Motor neuron (in vitro differentiated cells): ENCODE measurements around the gene ATL3. TPM values are rescaled to one million over a fixed set of nuclear protein-coding genes. Genes with fewer than 3 reads are reported as not detected.
A peak's percentile ranks its signal among the peaks of the same experiment; 100 is the strongest.

Source experiments
- ATAC-seq, 8 experiments: fragments of 200-7000 bp; cut with Tn5 transposase; replicated peaks in 6 of 8; 2 replicates each; pipeline ENCODE4 v1.8.0; 2021; ENCODE audit warnings: mild to moderate bottlenecking in 8 of 8, moderate library complexity in 8 of 8
- H3K27ac ChIP-seq, 2 donors: fragments of 250-450 bp; sonication (Bioruptor Pico); 2 replicates each; pipeline ENCODE4 v1.9.0; 2021; ENCODE audit warnings: antibody characterized with exemption in 2 of 2, mild to moderate bottlenecking in 2 of 2, moderate library complexity in 1 of 2
- H3K4me1 ChIP-seq, 2 donors: fragments of 250-450 bp; sonication (Bioruptor Pico); replicated peaks in 1 of 2; 2 replicates each; pipeline ENCODE4 v1.6.1; 2021; ENCODE audit warnings: antibody characterized with exemption in 2 of 2, mild to moderate bottlenecking in 2 of 2, moderate library complexity in 1 of 2
- H3K4me3 ChIP-seq, 5 donors: fragments of 250-450 bp; sonication (Bioruptor Pico); 2 replicates each; pipeline ENCODE4 v1.9.0; 2021; ENCODE audit warnings: antibody characterized with exemption in 5 of 5, mild to moderate bottlenecking in 5 of 5, moderate library complexity in 4 of 5
- WGBS, 10 experiments: fragments of 450-650 bp; shearing (Covaris generic); methylation state at CpG; one replicate each; pipeline ENCODE4 v1.0.0; 2022; 5-methylcytosine and 5-hydroxymethylcytosine counted together
- in situ Hi-C, 9 experiments: fragments of 400-800 bp; cut with MboI; loops; one replicate each; pipeline ENCODE4 v1.15.0; 2021; ENCODE audit warnings: low sequenced_read_pairs in 9 of 9, low pct_unique_long_range_greater_than_20kb in 2 of 9; ENCODE audit not compliant: unreplicated experiment in 9 of 9
- total RNA-seq, 8 experiments: library from RNA; unstranded; fragments of 300-600 nt; gene quantifications; 2 replicates each; pipeline versions ENCODE4 v1.2.3 to v1.2.4, GENCODE V29; 2022

The ATL3 gene, protein sequence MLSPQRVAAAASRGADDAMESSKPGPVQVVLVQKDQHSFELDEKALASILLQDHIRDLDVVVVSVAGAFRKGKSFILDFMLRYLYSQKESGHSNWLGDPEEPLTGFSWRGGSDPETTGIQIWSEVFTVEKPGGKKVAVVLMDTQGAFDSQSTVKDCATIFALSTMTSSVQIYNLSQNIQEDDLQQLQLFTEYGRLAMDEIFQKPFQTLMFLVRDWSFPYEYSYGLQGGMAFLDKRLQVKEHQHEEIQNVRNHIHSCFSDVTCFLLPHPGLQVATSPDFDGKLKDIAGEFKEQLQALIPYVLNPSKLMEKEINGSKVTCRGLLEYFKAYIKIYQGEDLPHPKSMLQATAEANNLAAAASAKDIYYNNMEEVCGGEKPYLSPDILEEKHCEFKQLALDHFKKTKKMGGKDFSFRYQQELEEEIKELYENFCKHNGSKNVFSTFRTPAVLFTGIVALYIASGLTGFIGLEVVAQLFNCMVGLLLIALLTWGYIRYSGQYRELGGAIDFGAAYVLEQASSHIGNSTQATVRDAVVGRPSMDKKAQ
- total RNA-seq: 10 to 100 TPM in 4 of 8 experiments, 1 to 10 TPM in 4; 5.1 to 56.4 (median 11.6) TPM

- in situ Hi-C loops: loop anchor here in 1 of 9 experiments (25.0 kb wide), 1 partner anchor 759 kb away; the partner anchor contains the start of gene CHRM1
- ATAC-seq: peak; percentile 72 to 95 (median 93)
- Histone ChIP-seq H3K4me3 (peak within 1 kb of the TSS; percentile 44 to 80 (median 54)), H3K4me1 (peaks cover 4 to 13% of the 10 kb centered on the region in 2 donors), H3K27ac (peak within 1 kb of the TSS; percentile 60 to 84)
- 0 to 100% (median 100%) methylated on average over 1 to 11 of the region's 69 CpGs; no CpG with 5 or more reads in 3 of the 10 experiments for WGBS, 10 experiments
These were observed at the start of gene ATL3 for GRCh38 chr11:63671322-63672155. Gene ATL3, minus strand, starts transcription at chr11:63671376. Its CDS starts 41 bp downstream, at chr11:63671335.

GRCh38 chr11:63720611-63721010, 49.4 kb upstream of the ATL3 start:
- ATAC-seq: no peak
- H3K27ac ChIP-seq: no peak overlapping the region
- H3K4me1 ChIP-seq: peaks cover 0 to 8% of the 10 kb centered on the region in 2 donors
- 88 to 100% (median 100%) methylated on average over 1 to 3 of the region's 3 CpGs; no CpG with 5 or more reads in 3 of the 10 experiments for WGBS, 10 experiments
- H3K4me3 ChIP-seq: no peak overlapping the region
- in situ Hi-C loops: no loop called here

DNA sequence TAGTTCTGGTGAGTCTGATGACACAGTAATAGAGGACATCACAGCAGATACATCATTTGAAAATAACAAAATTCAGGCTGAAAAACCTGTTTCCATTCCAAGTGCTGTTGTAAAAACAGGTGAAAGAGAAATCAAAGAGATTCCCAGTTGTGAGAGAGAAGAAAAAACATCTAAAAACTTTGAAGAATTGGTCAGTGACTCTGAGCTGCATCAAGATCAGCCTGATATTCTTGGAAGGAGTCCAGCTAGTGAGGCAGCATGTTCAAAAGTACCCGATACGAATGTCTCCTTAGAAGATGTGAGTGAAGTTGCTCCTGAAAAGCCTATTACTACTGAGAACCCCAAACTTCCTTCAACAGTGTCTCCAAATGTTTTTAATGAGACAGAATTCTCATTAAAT, 48.8 kb upstream of the ATL3 start:
- Histone ChIP-seq H3K27ac (no peak overlapping the region), H3K4me1 (peaks cover 0 to 8% of the 10 kb centered on the region in 2 donors), H3K4me3 (no peak overlapping the region)
- in situ Hi-C loops: no loop called here
- WGBS, 10 experiments: 94 to 100% (median 100%) methylated on average over 1 to 2 of the region's 2 CpGs; no CpG with 5 or more reads in 3 of the 10 experiments
- ATAC-seq: no peak

- no peak for ATAC-seq
- no peak overlapping the region for H3K4me3 ChIP-seq
- in situ Hi-C loops: no loop called here
- no peak overlapping the region for H3K27ac ChIP-seq
- WGBS, 10 experiments: 85 to 100% (median 94%) methylated on average over 1 of the region's 1 CpG; no CpG with 5 or more reads in 2 of the 10 experiments
- peaks cover 0 to 8% of the 10 kb centered on the region in 2 donors for H3K4me1 ChIP-seq
These were observed 47.8 kb upstream of the ATL3 start for GRCh38 chr11:63719001-63719400.

DNA sequence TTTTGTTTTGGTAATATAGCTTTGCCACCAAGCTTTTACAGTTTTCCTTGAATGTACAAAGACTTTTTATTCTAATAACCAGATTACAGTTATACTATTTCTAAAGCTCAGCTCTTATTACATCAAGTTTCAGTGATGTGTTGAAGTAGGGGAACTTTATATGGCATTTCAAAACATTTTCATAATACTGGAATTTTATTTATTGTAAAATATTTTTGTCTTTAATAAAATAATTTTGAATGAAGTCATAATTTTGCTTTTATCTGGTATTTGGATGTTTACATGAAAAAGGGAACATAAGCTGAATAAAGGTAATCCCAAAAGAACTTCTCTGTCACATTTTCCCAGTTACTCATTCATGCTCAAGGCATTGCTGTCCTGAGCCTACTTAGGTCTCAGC, 44.9 kb upstream of the ATL3 start:
- peaks cover 0 to 8% of the 10 kb centered on the region in 2 donors for H3K4me1 ChIP-seq
- ATAC-seq: no peak
- in situ Hi-C loops: no loop called here
- no peak overlapping the region for H3K4me3 ChIP-seq
- H3K27ac ChIP-seq: no peak overlapping the region

- no peak for ATAC-seq
- Histone ChIP-seq H3K4me3 (no peak overlapping the region), H3K27ac (no peak overlapping the region), H3K4me1 (peaks cover 0 to 5% of the 10 kb centered on the region in 2 donors)
- 81 to 100% (median 93%) methylated on average over 1 to 2 of the region's 2 CpGs; no CpG with 5 or more reads in 1 of the 10 experiments for WGBS, 10 experiments
- in situ Hi-C loops: no loop called here
These were observed 42.6 kb upstream of the ATL3 start for GRCh38 chr11:63713766-63714165.

DNA sequence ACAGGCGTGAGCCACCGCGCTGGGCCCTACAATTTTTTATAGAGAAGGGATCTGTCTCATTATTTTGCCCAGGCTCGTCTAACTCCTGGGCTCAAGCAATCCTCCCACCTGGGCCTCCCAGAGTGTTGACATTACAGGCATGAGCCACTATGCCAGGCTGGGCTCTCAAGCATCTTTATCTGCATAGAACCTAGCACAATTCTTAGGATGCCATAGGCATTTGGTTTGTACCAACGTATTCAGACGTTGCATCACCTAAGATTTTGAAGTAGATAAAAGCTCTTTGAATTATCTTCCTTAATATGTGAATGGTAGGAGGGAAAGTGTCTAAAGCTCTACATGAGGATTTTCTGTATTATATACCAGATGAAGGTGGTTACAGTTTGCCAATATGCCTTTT, 40.7 kb upstream of the ATL3 start:
- no peak overlapping the region for H3K4me3 ChIP-seq
- ATAC-seq: no peak
- WGBS, 10 experiments: 80 to 100% (median 90%) methylated on average over 1 to 6 of the region's 6 CpGs; no CpG with 5 or more reads in 6 of the 10 experiments
- H3K4me1 ChIP-seq: no peaks in the 10 kb centered on the region
- no peak overlapping the region for H3K27ac ChIP-seq
- in situ Hi-C loops: no loop called here

GRCh38 chr11:63710476-63711217, 39.5 kb upstream of the ATL3 start:
- no peak overlapping the region for H3K27ac ChIP-seq
- peak in 4 of 8 experiments; percentile 54 to 91 (median 76) for ATAC-seq
- in situ Hi-C loops: no loop called here
- WGBS, 10 experiments: 14 to 100% (median 90%) methylated on average over 1 to 8 of the region's 11 CpGs
- no peak overlapping the region for H3K4me3 ChIP-seq
- no peaks in the 10 kb centered on the region for H3K4me1 ChIP-seq

- Histone ChIP-seq H3K27ac (no peak overlapping the region), H3K4me3 (no peak overlapping the region), H3K4me1 (no peaks in the 10 kb centered on the region)
- in situ Hi-C loops: no loop called here
- WGBS, 10 experiments: 8 to 100% (median 51%) methylated on average over 2 to 3 of the region's 3 CpGs; no CpG with 5 or more reads in 2 of the 10 experiments
- no peak for ATAC-seq
These were observed 38.2 kb upstream of the ATL3 start for GRCh38 chr11:63709336-63709884.

DNA sequence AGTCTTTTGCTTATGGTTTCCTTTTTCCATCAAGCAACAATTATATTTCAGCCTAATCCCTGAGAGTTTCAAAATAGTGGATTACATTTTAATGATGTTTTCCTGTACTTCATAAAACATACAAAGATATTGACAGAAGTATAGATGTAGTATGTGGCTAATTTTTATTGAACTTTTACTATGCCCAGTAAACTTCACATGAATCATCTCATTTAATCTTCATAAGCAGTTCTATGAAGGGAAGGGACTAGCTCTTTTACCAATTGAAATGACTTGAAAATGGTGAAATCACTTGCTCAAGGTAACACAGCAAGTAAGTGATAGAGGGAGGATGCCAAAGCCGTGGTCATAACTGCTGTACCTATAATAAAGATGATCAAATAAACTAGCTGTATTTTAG, 37.6 kb upstream of the ATL3 start:
- Histone ChIP-seq H3K4me3 (no peak overlapping the region), H3K4me1 (no peaks in the 10 kb centered on the region), H3K27ac (no peak overlapping the region)
- 83 to 100% (median 100%) methylated on average over 1 of the region's 1 CpG; no CpG with 5 or more reads in 2 of the 10 experiments for WGBS, 10 experiments
- in situ Hi-C loops: no loop called here
- no peak for ATAC-seq

GRCh38 chr11:63705526-63705925, 34.4 kb upstream of the ATL3 start:
- H3K27ac ChIP-seq: no peak overlapping the region

GRCh38 chr11:63699896-63700295, 28.7 kb upstream of the ATL3 start:
- WGBS, 10 experiments: 0 to 100% (median 88%) methylated on average over 1 of the region's 1 CpG; no CpG with 5 or more reads in 2 of the 10 experiments
- in situ Hi-C loops: no loop called here
- ATAC-seq: peak in 3 of 8 experiments; percentile 62 to 85 (median 78)
- no peak overlapping the region for H3K4me3 ChIP-seq
- no peak overlapping the region for H3K27ac ChIP-seq
- H3K4me1 ChIP-seq: peaks cover 0 to 2% of the 10 kb centered on the region in 2 donors

More at GRCh38 chr11:63705526-63705925, 34.4 kb upstream of the ATL3 start:
- in situ Hi-C loops: no loop called here
- H3K4me3 ChIP-seq: no peak overlapping the region
- no peak for ATAC-seq
- 47 to 100% (median 90%) methylated on average over 1 to 2 of the region's 2 CpGs for WGBS, 10 experiments
- H3K4me1 ChIP-seq: no peaks in the 10 kb centered on the region
